D721Med (cell line): ENCODE results near the gene SYNE3.

ENCODE experiments used
- DNase-seq: peaks from one replicate; pipeline ENCODE4 v3.0.0; 2011; ENCODE audit warnings: low spot score; ENCODE audit not compliant: insufficient read length
- FAIRE-seq: peaks from 2 replicates; lab custom pipeline; 2011; peaks lifted over from hg19 to GRCh38; lab: Jason Lieb, UNC
- TF ChIP-seq, protein P1 (sequence below): IDR thresholded peaks from 2 replicates; pipeline ENCODE4 v1.5.1; 2012; ENCODE audit warnings: mild to moderate bottlenecking, control low read depth; ENCODE audit not compliant: insufficient read depth; ENCODE audit errors: missing control alignments

Gene SYNE3

DNA sequence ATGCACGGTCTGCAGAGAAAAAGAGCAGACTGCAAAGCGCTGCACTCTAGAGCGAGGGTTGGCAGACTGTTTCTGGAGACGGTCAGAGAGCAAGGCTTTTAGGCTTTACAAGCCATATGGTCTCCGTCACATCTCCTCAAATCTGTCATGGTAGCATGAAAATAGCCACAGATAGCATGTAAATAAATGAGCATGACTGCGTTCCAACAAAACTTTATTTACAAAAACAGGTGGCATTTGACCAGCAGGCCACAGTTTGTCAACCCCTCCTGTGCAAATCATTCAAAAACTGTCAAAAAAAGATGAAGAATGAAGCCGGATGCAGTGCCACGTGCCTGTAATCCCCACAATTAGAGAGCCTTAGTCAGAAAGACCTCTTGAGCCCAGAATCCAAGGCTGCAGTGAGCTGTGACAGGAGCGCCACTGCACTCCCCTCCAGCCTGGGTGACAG, 18.9 kb downstream of the SYNE3 start:
- TF ChIP-seq, protein P1, sequence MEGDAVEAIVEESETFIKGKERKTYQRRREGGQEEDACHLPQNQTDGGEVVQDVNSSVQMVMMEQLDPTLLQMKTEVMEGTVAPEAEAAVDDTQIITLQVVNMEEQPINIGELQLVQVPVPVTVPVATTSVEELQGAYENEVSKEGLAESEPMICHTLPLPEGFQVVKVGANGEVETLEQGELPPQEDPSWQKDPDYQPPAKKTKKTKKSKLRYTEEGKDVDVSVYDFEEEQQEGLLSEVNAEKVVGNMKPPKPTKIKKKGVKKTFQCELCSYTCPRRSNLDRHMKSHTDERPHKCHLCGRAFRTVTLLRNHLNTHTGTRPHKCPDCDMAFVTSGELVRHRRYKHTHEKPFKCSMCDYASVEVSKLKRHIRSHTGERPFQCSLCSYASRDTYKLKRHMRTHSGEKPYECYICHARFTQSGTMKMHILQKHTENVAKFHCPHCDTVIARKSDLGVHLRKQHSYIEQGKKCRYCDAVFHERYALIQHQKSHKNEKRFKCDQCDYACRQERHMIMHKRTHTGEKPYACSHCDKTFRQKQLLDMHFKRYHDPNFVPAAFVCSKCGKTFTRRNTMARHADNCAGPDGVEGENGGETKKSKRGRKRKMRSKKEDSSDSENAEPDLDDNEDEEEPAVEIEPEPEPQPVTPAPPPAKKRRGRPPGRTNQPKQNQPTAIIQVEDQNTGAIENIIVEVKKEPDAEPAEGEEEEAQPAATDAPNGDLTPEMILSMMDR = no peak
- FAIRE-seq (peak; percentile 16), DNase-seq (peak; percentile 52)

DNA sequence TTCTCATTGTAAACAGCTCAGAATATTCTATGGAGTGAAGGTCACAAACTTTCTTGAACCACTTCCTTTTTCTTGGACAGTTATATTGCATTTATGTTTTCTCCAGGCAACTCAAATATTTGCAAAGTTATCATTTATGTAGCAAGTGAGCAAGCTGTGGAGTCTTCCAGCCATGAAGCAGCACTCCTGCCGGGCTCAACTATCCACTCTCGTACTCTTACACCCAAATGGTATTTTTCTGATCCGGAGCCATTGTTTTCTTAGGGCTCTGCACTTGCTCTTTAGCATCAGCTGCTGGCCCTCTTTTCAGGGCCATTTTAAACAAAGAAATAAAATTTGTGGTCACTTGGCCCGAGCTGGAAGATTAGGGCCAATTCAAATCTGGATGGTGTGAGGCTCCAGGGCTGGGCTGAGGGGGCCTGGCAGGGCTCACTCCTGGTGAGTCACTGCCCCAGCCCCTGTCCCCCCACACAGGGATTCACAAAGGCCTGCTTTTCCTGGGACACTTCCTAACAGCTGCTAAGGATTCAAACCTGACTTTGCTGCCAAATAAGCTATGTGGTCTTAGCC, 19.7 kb downstream of the SYNE3 start:
- no peak for DNase-seq
- TF ChIP-seq, protein P1 = no peak

DNA sequence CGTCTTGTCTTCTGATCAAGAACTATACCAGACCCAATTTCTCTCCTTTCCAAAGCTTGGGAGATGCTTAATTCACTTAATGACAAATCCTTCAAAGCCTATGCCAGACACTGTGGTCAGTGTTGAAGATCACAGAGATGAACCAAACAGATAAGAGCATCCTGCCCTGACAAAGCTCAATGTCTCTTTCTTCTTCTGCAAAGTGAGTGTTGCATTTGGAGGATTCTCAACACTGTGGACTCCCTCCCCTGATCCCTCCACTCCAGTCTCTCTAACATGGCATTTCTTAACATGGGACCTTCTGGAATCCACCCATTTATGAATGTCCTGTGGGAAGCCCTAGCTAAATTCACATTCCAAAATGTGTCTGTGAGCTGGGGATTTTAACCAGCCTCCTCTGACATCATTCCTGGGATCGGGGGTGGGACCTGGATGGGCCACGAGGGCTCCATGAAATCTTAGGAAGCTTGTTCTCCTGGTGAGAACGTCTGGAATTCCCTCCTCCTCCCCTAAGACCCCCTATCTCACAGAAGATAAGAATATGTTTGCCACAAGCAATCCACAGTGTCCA, 20.3 kb downstream of the SYNE3 start:
- FAIRE-seq = no peak
- DNase-seq = no peak
- TF ChIP-seq, protein P1 = no peak

More for the DNA sequence above, 19.7 kb downstream of the SYNE3 start:
- no peak for FAIRE-seq

DNA sequence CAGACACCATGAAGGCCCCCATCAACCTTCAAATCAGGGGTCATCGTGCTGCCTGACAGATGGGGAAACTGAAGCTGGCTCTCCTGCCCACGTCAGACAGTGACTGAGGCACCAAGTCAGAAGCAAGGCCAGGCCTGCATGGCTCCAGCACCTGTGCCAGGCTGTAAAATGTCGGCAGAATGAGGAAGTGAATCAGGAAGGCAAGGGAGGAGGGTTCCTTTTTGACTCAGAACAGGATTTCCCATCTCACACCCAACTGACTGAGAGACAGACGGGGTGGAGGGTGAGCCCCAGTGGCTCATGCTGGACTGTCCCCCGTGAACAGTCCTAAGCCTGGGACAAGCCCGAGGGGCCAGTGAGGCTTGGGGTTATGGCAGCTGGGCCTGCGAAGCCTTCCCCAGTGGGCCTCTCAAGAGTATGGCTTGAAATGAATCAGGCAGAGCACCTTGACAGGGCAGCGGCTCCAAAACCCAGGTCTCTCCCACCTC, 20.9 kb downstream of the SYNE3 start:
- TF ChIP-seq, protein P1 = no peak
- DNase-seq = no peak
- FAIRE-seq = no peak

DNA sequence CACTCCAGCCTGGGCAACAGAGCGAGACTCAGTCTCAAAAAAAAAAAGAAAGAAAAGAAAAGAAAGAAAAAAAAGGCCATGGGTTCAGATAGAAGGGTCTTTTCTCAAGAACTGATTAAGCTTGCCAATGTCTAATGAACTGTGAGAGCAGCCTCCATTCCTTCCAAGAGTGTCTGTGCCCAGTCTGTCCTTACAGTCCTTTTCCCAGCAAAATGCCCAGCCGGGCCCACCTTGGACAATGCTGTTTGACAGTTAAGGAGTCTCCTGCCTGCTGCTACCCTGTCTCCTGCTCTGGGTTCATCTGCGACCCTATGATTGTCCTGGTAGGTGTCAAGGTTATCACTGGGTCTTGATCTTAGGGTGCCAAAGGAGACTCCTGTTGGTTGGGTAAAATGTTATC, 21.4 kb downstream of the SYNE3 start:
- DNase-seq (no peak), FAIRE-seq (no peak)
- TF ChIP-seq, protein P1 = no peak

- FAIRE-seq (no peak), DNase-seq (no peak)
- TF ChIP-seq, protein P1 = no peak
Measured at GRCh38 chr14:95494456-95494855, 22.0 kb downstream of the SYNE3 start.

GRCh38 chr14:95493976-95494375, 22.5 kb downstream of the SYNE3 start:
- TF ChIP-seq, protein P1 = no peak
- FAIRE-seq (no peak), DNase-seq (no peak)
